Measurements from ENCODE around the gene LTBP3.
"Not testable (repeated sequence)": the region's sequence is repeated elsewhere in the genome, so short reads cannot be mapped to it uniquely, and the experiment has no call there.

DNA sequence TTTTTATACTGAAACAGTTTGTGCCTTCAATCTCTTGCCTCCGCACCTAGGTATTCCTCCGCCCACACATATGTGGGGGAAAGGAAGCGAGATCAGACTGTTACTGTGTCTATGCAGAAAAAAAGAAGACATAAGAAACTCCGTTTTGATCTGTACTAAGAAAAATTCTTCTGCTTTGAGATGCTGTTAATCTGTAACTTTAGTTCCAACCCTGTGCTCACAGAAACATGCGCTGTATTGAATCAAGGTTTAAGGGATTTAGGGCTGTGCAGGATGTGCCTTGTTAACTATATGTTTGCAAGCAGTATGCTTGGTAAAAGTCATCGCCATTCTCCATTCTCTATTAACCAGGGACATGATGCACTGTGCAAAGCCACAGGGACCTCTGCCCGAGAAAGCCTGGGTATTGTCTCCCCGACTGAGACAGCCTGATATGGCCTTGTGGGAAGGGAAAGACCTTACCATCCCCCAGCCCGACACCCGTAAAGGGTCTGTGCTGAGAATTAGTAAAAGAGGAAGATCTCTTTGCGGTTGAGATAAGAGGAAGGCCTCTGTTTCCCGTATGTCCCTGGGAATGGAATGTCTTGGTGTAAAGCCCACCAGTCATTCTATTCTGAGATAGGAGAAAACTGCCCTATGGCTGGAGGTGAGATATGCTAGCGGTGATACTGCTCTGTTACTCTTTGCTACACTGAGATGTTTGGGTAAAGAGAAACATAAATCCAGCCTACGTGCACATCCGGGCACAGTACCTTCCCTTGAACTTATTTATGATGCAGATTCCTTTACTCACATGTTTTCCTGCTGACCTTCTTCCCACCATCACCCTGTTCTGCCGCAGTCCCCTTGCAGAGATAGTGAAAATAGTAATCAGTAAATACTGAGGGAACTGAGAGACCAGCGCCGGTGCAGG is 35.2 kb downstream of the LTBP3 start:
- not testable (repeated sequence) for TF ChIP-seq POLR2A (IDR thresholded peaks at IDR 0.05)
- TF ChIP-seq, protein P1, sequence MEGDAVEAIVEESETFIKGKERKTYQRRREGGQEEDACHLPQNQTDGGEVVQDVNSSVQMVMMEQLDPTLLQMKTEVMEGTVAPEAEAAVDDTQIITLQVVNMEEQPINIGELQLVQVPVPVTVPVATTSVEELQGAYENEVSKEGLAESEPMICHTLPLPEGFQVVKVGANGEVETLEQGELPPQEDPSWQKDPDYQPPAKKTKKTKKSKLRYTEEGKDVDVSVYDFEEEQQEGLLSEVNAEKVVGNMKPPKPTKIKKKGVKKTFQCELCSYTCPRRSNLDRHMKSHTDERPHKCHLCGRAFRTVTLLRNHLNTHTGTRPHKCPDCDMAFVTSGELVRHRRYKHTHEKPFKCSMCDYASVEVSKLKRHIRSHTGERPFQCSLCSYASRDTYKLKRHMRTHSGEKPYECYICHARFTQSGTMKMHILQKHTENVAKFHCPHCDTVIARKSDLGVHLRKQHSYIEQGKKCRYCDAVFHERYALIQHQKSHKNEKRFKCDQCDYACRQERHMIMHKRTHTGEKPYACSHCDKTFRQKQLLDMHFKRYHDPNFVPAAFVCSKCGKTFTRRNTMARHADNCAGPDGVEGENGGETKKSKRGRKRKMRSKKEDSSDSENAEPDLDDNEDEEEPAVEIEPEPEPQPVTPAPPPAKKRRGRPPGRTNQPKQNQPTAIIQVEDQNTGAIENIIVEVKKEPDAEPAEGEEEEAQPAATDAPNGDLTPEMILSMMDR (IDR thresholded peaks at IDR 0.05): not testable (repeated sequence)
